Islet of Langerhans (tissue), 1 donor: ENCODE results near the gene RFESD.
"Not testable (repeated sequence)": the region's sequence is repeated elsewhere in the genome, so short reads cannot be mapped to it uniquely, and the experiment has no call there.

ENCODE experiments used
- FAIRE-seq: peaks from one replicate; lab custom pipeline; 2011; peaks lifted over from hg19 to GRCh38; lab: Jason Lieb, UNC

The RFESD gene

GRCh38 chr5:95628933-95629332 is 17.6 kb upstream of the RFESD start:
- no peak for FAIRE-seq

- FAIRE-seq, result no peak
Measured at GRCh38 chr5:95630394-95630917, 16.1 kb upstream of the RFESD start.

- FAIRE-seq, result no peak
Measured at GRCh38 chr5:95631255-95631958, 15.2 kb upstream of the RFESD start.

- FAIRE-seq, result no peak
Measured at GRCh38 chr5:95631991-95632675, 14.4 kb upstream of the RFESD start.

- not testable (repeated sequence) for FAIRE-seq
Measured at GRCh38 chr5:95632942-95633341, 13.6 kb upstream of the RFESD start.

GRCh38 chr5:95633671-95634070 is 12.9 kb upstream of the RFESD start:
- FAIRE-seq, result no peak

GRCh38 chr5:95634081-95634480 is 12.5 kb upstream of the RFESD start:
- FAIRE-seq, result no peak

GRCh38 chr5:95638632-95639031 is 7.9 kb upstream of the RFESD start:
- no peak for FAIRE-seq

GRCh38 chr5:95641741-95642220 is 4.8 kb upstream of the RFESD start:
- no peak for FAIRE-seq

- FAIRE-seq, result no peak
Measured at GRCh38 chr5:95643152-95643551, 3.4 kb upstream of the RFESD start.

GRCh38 chr5:95644351-95645042 is 2.1 kb upstream of the RFESD start:
- FAIRE-seq, result no peak

- FAIRE-seq, result not testable (repeated sequence)
Measured at GRCh38 chr5:95646226-95646568, 380 bp upstream of the RFESD start.

- FAIRE-seq, result peak; percentile 33
Measured at GRCh38 chr5:95647886-95648860, 1.6 kb downstream of the RFESD start.

- no peak for FAIRE-seq
Measured at GRCh38 chr5:95649274-95649673, 2.7 kb downstream of the RFESD start.

- FAIRE-seq, result no peak
Measured at GRCh38 chr5:95649842-95650620, 3.5 kb downstream of the RFESD start.

- FAIRE-seq, result no peak
Measured at GRCh38 chr5:95652849-95653248, 6.3 kb downstream of the RFESD start.

- no peak for FAIRE-seq
Measured at GRCh38 chr5:95654196-95654595, 7.6 kb downstream of the RFESD start.

- no peak for FAIRE-seq
Measured at GRCh38 chr5:95655575-95655974, 9.0 kb downstream of the RFESD start.

- FAIRE-seq, result no peak
Measured at GRCh38 chr5:95660060-95660459, 13.5 kb downstream of the RFESD start.

GRCh38 chr5:95662946-95663345 is 16.4 kb downstream of the RFESD start:
- FAIRE-seq, result no peak

- peak; percentile 99 for FAIRE-seq
Measured at GRCh38 chr5:95664204-95664786, 17.7 kb downstream of the RFESD start.
